HCEC 1CT (cell line): ENCODE measurements around the gene CMSS1.

Experiments
- DNase-seq: peaks from one replicate; pipeline ENCODE4 v3.0.0-alpha.2; 2017

Gene CMSS1

GRCh38 chr3:100159331-100160153 is 341.9 kb downstream of the CMSS1 start:
- DNase-seq: peak; percentile 82

- DNase-seq: no peak
Measured at GRCh38 chr3:100160521-100160920, 342.9 kb downstream of the CMSS1 start.

- DNase-seq: no peak
Measured at GRCh38 chr3:100163787-100164186, 346.1 kb downstream of the CMSS1 start.

- DNase-seq: no peak
Measured at GRCh38 chr3:100164743-100165142, 347.1 kb downstream of the CMSS1 start.

GRCh38 chr3:100165926-100166550 is 348.4 kb downstream of the CMSS1 start:
- no peak for DNase-seq

GRCh38 chr3:100169201-100169920 is 351.7 kb downstream of the CMSS1 start:
- no peak for DNase-seq

GRCh38 chr3:100170486-100170885 is 352.8 kb downstream of the CMSS1 start:
- DNase-seq: no peak

GRCh38 chr3:100171211-100171914 is 353.7 kb downstream of the CMSS1 start:
- DNase-seq: no peak

GRCh38 chr3:100173961-100174360 is 356.3 kb downstream of the CMSS1 start:
- DNase-seq: no peak

- DNase-seq: no peak
Measured at GRCh38 chr3:100175637-100176280, 358.1 kb downstream of the CMSS1 start.

GRCh38 chr3:100179692-100180349 is 362.2 kb downstream of the CMSS1 start:
- DNase-seq: no peak

- no peak for DNase-seq
Measured at GRCh38 chr3:100183608-100184125, 366.0 kb downstream of the CMSS1 start.

- DNase-seq: peak; percentile 40
Measured at GRCh38 chr3:100184948-100185570, 367.4 kb downstream of the CMSS1 start.

- no peak for DNase-seq
Measured at GRCh38 chr3:100185847-100186246, 368.2 kb downstream of the CMSS1 start.

- no peak for DNase-seq
Measured at GRCh38 chr3:100189444-100189964, 371.8 kb downstream of the CMSS1 start.

- no peak for DNase-seq
Measured at GRCh38 chr3:100195375-100195774, 377.7 kb downstream of the CMSS1 start.

- no peak for DNase-seq
Measured at GRCh38 chr3:100197876-100198275, 380.2 kb downstream of the CMSS1 start.

- no peak for DNase-seq
Measured at GRCh38 chr3:100198579-100199269, 381.1 kb downstream of the CMSS1 start.

- DNase-seq: no peak
Measured at GRCh38 chr3:100205171-100205570, 387.5 kb downstream of the CMSS1 start.

GRCh38 chr3:100206687-100207086 is 389.0 kb downstream of the CMSS1 start:
- DNase-seq: no peak
